NB4 (cell line): Measurements from ENCODE around the gene NAA40.

Source experiments
- MYC ChIP-seq: IDR thresholded peaks from 2 replicates; pipeline ENCODE4 v1.6.1; 2011; ENCODE audit warnings: low read depth, low read length
- POLR2A ChIP-seq: IDR thresholded peaks from 2 replicates; pipeline ENCODE4 v1.6.1; 2011; ENCODE audit warnings: mild to moderate bottlenecking; ENCODE audit not compliant: insufficient read length; ENCODE audit errors: extremely low read depth
- TF ChIP-seq, protein P1 (sequence below): IDR thresholded peaks from one replicate; pipeline ENCODE4 v1.5.1; 2012; ENCODE audit warnings: low read depth, low read length

DNA sequence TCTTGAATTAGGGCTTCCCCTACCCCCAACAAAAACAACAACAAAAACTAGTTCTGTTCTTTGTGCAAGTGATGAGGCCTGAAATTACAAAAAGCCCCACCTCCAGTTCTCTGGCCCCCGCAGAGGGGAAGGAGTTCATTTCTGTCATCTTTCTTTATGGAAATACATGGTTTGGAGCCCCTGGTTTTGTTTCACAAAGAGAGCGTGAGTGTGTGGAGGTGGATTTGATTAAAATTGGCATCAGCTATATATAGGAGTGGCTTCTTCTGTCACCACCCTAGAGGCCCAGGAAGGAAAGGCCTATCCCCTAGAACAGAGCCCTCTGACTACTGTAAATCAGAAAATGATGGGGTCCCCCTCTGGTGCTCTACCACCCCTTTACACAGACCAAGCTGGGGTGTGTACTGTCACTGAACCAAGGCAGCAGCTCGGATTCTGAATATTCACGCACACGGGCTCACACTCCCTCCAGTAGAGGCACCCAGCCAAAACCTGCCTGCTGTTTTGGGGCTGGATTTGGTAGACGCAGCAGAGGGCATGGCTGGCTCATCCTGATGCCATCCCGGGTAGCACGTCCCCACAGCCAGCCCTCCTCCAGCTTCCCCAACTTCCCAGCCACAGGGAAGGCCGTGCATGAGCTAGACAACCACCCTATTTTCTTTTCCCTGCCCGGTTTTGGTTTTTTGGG is 41.2 kb upstream of the NAA40 start:
- TF ChIP-seq, protein P1, sequence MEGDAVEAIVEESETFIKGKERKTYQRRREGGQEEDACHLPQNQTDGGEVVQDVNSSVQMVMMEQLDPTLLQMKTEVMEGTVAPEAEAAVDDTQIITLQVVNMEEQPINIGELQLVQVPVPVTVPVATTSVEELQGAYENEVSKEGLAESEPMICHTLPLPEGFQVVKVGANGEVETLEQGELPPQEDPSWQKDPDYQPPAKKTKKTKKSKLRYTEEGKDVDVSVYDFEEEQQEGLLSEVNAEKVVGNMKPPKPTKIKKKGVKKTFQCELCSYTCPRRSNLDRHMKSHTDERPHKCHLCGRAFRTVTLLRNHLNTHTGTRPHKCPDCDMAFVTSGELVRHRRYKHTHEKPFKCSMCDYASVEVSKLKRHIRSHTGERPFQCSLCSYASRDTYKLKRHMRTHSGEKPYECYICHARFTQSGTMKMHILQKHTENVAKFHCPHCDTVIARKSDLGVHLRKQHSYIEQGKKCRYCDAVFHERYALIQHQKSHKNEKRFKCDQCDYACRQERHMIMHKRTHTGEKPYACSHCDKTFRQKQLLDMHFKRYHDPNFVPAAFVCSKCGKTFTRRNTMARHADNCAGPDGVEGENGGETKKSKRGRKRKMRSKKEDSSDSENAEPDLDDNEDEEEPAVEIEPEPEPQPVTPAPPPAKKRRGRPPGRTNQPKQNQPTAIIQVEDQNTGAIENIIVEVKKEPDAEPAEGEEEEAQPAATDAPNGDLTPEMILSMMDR = no peak
- TF ChIP-seq POLR2A (no peak), MYC (no peak)
